AG20443 (cell line): Measurements from ENCODE around the gene CLK2.
A peak's percentile ranks its signal among the peaks of the same experiment; 100 is the strongest.
"Not testable (repeated sequence)": the region's sequence is repeated elsewhere in the genome, so short reads cannot be mapped to it uniquely, and the experiment has no call there.

Experiments used
- DNase-seq: peaks from one replicate; pipeline ENCODE4 v3.0.0; 2012; ENCODE audit warnings: low spot score, mixed read lengths

CLK2 gene

GRCh38 chr1:155296661-155297060, 23.4 kb upstream of the CLK2 start:
- DNase-seq = no peak

- no peak for DNase-seq
Measured at GRCh38 chr1:155295942-155296267, 22.6 kb upstream of the CLK2 start.

GRCh38 chr1:155295183-155295941, 22.1 kb upstream of the CLK2 start:
- peak; percentile 37 for DNase-seq

GRCh38 chr1:155294520-155295182, 21.3 kb upstream of the CLK2 start:
- DNase-seq = peak; percentile 25

GRCh38 chr1:155293086-155293749, 19.9 kb upstream of the CLK2 start:
- DNase-seq = no peak

- DNase-seq = not testable (repeated sequence)
Measured at GRCh38 chr1:155291006-155291405, 17.7 kb upstream of the CLK2 start.

GRCh38 chr1:155287987-155288543, 14.8 kb upstream of the CLK2 start:
- no peak for DNase-seq

- no peak for DNase-seq
Measured at GRCh38 chr1:155286544-155286943, 13.2 kb upstream of the CLK2 start.

GRCh38 chr1:155285631-155286044, 12.3 kb upstream of the CLK2 start:
- no peak for DNase-seq

- no peak for DNase-seq
Measured at GRCh38 chr1:155285063-155285462, 11.8 kb upstream of the CLK2 start.

GRCh38 chr1:155284476-155284875, 11.2 kb upstream of the CLK2 start:
- DNase-seq = no peak

GRCh38 chr1:155282488-155283091, 9.3 kb upstream of the CLK2 start:
- no peak for DNase-seq

- no peak for DNase-seq
Measured at GRCh38 chr1:155279268-155279667, 6.0 kb upstream of the CLK2 start.

- no peak for DNase-seq
Measured at GRCh38 chr1:155278689-155279160, 5.4 kb upstream of the CLK2 start.

- peak; percentile 55 for DNase-seq
Measured at GRCh38 chr1:155277902-155278688, 4.8 kb upstream of the CLK2 start.

- peak; percentile 99 for DNase-seq
Measured at GRCh38 chr1:155277070-155277901, 4.0 kb upstream of the CLK2 start, which contains the start of gene HCN3. TSS of gene HCN3 (plus strand) at chr1:155277463. CDS start at chr1:155277591, 128 bp downstream.

GRCh38 chr1:155272466-155273342, 600 bp downstream of the CLK2 start:
- DNase-seq = peak; percentile 55

- no peak for DNase-seq
Measured at GRCh38 chr1:155269381-155269780, 3.9 kb downstream of the CLK2 start.

- DNase-seq = no peak
Measured at GRCh38 chr1:155268630-155269029, 4.7 kb downstream of the CLK2 start.
